ENCODE results near the gene ENPP3.

The ENPP3 gene

DNA sequence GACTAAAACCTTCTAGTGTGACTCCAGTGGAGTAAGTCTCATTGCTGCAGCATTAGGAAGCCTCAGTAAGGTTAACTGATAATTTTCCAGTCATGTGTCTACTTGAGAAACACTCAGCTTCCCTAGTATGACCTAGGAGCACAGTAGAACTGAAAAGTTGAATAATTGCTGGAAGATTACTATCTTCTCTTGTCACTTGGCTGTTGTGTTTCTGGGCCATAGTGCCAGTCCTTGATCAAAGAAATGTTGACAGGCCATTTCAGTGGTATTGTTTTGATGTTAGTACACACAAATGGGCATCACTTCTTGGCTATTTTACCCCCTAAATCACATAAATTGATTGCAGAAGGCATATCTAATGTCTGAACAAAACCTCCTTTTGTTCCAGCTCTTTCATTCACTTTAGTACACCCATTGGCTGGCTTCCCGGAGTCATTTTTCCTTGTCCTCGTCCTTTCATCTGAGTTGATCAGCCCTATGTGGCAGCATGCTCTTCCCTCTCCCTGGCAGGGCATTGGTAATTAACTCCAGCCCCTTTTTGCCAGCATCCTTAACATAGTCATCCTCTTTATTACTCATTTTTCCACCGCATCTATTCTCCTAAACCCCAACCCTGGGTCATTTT is 6.0 kb downstream of the ENPP3 start:
- DNase-seq: no peak

DNA sequence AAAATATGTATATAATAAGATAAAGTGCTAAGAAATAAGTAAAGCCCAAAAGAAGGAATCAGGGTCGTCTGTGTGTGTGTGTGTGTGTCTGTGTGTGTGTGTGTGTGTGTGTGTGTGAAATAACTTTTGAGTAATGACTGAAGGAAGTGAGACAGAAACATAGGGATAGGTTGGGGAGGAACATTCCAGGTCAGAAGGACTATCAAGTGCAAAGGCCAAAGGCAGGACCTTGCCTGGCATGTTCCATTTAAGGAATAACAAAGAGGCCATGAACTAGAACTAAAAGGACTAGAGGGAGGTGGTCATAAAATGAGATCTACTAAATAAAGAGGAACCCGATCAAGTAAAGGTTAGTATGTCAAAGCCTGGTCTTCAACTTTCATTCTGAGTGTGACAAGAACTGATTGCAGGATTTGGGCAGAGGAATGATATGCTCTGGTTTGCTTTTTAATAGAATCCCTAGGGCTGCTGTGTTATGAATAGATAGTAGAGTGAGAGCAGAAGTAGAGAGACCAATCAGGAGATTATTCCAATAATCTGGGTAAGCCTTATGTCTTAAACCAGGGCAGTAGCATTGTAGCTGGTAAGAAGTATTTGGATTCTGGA is 6.9 kb downstream of the ENPP3 start:
- DNase-seq: no peak

- no peak for DNase-seq
These were observed 7.8 kb downstream of the ENPP3 start for GRCh38 chr6:131644921-131645320.

DNA sequence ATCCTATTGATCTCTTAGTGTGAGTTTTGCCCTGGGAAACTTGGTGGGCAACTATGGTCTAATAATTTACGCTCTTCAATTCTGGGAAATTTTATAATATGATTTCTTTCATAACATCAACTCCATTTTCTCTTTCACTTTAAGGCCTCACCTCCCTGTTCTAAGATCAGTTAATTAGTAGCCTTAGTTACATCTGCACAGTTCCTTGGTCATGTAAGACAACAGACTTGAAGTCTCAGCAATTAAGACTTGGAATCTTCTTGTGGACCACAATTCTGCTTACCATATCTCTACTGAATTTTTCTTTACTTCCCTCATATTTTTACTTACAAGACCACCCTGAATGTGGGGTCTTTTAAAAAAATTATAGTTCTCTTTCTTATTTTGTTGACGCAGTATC is 8.7 kb downstream of the ENPP3 start:
- no peak for DNase-seq

- DNase-seq: no peak
These were observed 9.2 kb downstream of the ENPP3 start for GRCh38 chr6:131646249-131646670.

DNA sequence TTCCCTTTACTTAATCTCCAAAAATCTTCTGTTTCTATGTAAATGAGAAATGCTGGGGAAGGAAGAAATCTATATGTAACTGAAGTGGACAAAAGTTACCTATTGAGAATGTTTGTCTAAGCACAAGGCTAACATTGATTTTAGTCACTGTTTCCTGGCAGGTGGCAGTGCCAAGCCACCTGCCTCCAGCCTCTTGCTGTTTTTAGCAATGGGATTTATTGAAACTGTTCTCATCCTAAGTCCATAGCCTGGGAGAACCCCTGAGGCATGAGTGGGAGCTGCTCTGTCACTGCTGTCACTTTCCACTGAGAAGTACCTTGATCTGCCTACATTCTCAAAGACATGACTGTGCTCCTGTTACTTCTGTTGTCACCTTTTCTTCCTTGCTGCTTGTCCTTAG is 14.7 kb downstream of the ENPP3 start:
- no peak for DNase-seq

DNA sequence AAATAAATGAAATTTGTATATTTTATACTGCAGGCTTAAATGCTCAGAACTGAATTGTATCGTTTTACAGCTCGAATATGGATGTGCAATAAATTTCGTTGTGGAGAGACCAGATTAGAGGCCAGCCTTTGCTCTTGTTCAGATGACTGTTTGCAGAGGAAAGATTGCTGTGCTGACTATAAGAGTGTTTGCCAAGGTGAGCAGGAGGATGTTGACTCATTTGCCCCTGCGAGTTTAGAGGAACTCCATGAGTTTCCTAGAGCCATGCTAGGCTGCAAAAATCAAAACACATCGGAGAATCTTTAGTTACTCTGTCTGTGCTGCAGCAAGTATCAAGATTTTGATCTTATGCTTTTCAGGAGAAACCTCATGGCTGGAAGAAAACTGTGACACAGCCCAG is 15.4 kb downstream of the ENPP3 start:
- DNase-seq: no peak

- no peak for DNase-seq
These were observed 17.2 kb downstream of the ENPP3 start for GRCh38 chr6:131654326-131654725.

- no peak for DNase-seq
These were observed 18.3 kb downstream of the ENPP3 start for GRCh38 chr6:131655387-131655786.

GRCh38 chr6:131655951-131656350 is 18.8 kb downstream of the ENPP3 start:
- DNase-seq: no peak

- DNase-seq: no peak
These were observed 19.6 kb downstream of the ENPP3 start for GRCh38 chr6:131656667-131657066.

DNA sequence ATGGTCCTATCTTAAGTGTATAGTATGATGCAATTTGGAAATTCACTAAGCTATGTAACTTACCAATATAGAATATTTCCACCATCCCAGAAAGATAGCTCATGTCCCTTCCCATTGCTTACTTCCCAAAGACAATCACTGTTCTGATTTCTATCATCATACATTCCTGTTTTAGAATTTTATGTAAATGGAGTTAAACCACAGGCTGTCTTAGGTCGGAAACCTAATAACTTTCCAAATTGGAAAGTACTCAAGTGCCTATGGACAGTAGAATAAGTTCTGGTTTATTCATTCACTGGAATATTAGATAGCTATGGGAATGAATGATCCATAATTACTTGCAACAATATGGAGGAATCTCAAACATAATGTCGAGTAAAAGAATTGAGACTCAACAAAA is 20.1 kb downstream of the ENPP3 start:
- DNase-seq: no peak

GRCh38 chr6:131657630-131658111 is 20.6 kb downstream of the ENPP3 start:
- no peak for DNase-seq

GRCh38 chr6:131658287-131658686 is 21.2 kb downstream of the ENPP3 start:
- DNase-seq: no peak

DNA sequence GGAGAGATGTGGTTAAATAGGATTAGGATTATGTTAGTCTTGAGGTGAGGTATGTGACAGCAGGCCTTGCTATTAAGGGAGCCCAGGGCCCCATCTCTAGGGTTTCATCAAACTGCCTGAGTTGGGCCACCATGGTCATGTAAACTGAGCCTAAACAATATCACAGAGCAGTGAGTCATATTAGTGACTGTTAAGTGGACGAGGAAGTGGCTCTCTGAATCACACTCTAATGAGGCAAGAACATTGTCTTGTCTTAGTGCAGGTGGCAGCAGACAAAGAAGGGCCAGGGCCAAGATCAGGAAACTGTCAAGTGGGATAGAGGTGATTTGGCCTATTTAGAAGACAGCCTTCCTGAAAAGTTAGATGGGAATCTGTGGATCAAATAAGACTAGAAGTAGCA is 23.1 kb downstream of the ENPP3 start:
- DNase-seq: no peak

DNA sequence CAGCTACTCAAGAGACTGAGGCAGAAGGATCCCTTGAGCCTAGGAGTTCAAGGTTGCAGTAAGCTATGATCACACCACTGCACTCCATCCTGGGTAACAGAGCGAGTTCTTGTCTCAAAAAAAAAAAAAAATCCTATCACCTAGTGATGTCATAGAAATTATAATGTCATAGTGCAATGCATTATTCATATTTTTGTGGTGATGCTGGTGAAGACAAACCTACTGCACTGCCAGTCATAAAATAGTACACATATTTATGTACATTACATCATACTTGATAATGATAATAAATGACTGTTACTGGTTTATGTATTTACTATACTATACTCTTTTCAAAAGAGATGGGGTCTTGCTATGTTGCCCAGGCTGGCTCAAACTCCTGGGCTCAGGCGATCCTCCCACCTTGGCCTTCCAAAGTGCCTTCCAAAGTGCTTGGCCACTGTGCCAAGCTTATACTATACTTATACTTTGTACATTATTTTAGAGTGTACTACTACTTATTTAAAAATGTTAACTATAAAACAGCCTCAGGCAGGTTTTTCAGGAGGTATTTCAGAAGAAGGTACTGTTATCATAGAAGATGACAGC is 26.6 kb downstream of the ENPP3 start:
- no peak for DNase-seq

DNA sequence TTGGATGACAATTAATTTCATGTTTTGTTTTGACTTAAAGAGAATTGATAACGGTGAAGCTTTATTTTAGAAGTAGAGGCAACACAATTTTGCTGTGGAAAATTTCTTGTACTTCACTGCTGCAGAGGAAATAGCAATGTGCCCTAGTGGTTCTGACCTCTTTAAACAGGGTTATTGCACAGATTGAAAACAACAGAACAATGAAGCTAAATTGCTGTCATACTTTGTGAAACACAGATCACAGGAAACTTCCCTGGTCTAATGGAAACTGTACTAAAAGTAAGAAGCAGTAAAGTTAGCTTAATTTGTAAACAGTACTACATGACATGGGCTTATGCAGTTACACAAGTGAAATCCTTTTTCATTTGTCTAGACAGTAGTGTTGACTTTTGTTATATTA is 32.8 kb downstream of the ENPP3 start:
- no peak for DNase-seq

DNA sequence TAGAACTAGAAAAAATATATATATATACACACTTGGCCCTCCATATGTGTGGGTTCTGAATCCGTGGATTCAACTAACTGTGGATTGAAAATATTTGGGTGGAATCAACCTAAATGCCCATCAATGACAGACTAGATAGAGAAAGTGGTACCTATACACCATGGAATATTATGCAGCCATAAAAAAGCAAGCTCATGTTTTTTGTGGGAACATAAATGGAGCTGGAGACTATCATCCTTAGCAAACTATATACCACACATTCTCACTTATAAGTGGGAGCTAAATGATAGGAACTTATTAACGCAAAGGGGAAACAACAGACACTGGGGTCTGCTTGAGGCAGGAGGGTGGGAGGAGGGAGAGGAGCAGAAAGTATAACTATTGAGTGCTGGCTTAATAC is 36.1 kb downstream of the ENPP3 start:
- no peak for DNase-seq

DNA sequence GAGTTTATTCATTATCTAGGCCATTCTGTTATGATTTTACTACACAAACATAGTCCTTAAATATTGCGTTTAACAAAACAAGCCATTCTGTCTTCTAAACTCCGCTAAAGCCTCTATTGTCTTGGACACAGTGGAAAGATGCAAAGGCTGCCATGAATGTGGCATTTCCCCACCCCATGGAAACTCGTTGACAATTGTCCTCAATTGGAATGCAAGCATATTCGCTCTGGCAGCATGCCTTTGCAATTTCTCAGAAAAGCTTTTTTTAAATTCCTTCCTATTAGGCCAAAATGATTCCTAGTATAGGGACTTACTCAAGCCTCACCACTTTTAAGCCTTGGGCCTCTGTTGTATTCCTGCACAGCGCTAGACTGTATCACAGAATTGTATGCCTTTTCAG is 41.3 kb downstream of the ENPP3 start:
- no peak for DNase-seq

DNA sequence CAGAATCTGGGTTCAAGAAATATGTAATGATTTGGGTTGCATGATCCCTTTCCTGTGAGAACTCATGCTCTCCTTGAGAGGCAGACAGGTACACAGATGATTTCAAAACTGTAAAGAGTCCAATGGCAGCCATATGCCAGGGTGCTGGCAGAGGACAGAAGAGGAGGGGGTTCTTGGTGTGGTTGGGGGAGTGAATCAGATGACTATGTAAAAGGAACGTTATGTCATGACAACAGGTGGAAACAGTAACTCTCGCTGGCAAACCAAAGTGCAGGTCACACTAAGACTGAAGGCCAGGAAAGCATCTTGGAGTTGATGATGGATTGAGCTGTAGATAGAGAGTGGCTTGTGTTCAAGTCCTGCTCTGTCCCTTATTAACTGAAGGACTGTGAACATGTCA is 43.8 kb downstream of the ENPP3 start:
- no peak for DNase-seq

- DNase-seq: no peak
These were observed 44.5 kb downstream of the ENPP3 start for GRCh38 chr6:131681585-131681984.

DNA sequence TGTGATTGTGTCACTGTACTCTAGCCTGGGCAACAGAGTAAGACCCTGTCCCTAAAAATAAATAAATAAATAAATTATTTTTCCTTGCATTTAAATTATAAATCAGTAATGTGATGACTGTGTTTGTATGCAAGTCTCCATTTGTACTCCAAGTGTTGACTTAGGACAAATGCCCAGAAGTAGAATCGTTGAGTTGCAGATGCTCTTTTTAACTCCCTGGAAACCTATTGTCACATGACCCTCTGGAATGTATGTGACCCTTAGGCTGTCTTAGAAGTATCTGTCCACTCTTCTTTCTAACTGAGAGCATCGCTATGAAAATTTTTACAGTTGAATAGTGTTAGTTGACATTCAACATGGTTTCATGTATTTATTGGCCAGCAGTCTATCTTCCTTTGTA is 45.3 kb downstream of the ENPP3 start:
- no peak for DNase-seq

- DNase-seq: no peak
These were observed 46.4 kb downstream of the ENPP3 start for GRCh38 chr6:131683479-131683878.

- DNase-seq: no peak
These were observed 48.2 kb downstream of the ENPP3 start for GRCh38 chr6:131685266-131685780.
